ENCODE data around the gene FRA10AC1.

FRA10AC1 gene

DNA sequence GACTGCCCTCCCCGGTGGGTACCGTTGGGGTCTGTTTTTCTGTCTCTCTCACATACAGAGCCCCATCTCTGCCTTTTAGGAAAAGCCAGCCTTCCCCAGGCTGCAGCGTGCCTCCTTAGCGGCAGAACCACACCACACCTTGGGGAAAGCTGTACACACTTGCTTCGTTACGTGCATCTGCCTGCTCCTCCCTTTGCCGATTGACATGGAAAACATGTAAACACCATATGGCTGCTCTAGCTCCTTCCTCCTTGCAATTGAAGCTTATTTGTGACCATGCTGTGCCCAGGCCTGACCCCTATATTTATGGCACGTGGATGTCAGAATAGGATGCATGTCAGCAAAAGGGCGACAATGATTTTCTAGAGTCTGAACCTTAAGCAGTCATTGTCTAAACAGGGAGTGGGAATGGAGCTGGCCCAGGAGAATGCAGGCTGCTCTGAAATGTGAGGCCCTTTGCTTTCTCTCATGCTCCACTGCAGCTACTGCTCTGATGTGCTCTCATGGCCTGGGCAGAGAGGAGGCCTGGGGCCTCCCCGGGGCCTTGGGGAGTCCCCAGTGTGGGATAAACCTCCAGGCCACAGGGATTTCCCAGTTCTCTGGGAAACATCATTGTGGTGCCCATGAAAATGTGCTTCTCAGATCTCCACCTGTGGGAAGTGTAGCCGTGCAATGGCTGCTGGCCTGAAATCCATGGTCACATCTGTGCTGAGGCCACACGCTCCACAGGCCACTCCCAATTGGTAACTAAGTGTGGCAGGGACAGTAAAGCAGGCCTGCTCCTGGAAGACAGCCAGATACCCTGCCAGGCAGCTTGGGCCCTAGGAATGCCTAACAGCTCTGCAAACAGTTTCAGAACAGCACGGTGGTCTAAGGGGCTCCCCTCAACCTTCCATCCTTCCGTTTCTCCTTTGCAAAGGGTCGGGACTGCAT lies 71.5 kb downstream of the FRA10AC1 start:
- DNase-seq (ENCODE audit: low spot score) = no peak
- TF ChIP-seq CTCF (IDR thresholded peaks at IDR 0.05; ENCODE audit: extremely low read depth, missing control alignments) = no peak

DNA sequence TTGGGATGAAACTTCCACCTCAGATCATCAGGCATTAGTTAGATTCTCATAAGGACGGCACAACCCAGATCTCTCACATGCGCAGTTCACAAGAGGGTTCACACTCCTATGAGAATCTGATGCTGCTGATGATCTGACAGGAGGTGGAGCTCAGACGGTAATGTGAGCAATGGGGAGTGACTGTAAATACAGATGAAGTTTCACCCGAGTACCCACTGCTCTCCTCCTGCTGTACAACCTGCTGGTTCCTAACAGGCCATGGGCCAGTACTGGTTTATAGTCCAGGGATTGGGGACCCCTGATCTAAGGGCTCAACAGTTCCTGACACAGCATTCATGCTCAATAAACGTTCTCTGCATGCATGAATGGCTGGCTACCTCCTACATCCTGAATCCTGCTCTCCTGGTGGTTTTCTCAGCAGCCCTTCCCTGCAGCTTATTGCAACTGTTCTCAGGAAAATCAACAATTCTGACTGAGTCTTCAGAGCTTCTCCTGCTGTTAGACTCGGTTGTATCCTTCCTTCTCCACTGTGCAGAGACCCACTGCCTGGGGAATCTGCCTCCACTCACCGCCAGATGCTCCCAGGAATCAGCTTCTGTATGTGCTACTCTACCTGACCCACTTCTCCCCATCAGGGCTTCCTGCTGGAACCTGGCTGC lies 72.6 kb downstream of the FRA10AC1 start:
- no peak for DNase-seq (ENCODE audit: low spot score)
- no peak for TF ChIP-seq CTCF (IDR thresholded peaks at IDR 0.05; ENCODE audit: extremely low read depth, missing control alignments)

DNA sequence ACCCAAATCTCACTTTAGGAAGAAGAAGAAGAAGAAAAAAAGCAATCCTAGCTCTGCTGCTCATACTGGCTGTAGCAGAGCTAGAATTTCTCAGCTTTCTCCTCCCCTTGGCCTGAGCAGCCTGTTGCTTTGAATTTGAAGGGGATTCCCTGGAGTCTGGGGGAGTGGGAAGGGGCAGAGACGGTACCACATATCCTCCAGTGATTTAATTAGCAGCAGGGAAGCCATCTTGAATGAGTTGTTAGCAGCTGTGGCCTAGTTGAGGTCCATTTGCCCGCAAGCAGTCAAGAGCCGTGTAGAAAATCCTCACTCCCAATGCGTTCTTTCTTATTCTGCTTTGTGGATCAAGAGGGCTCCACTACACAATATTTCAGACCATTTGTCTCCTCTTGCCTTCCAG lies 73.5 kb downstream of the FRA10AC1 start:
- no peak for DNase-seq (ENCODE audit: low spot score)
- no peak for TF ChIP-seq CTCF (IDR thresholded peaks at IDR 0.05; ENCODE audit: extremely low read depth, missing control alignments)

DNA sequence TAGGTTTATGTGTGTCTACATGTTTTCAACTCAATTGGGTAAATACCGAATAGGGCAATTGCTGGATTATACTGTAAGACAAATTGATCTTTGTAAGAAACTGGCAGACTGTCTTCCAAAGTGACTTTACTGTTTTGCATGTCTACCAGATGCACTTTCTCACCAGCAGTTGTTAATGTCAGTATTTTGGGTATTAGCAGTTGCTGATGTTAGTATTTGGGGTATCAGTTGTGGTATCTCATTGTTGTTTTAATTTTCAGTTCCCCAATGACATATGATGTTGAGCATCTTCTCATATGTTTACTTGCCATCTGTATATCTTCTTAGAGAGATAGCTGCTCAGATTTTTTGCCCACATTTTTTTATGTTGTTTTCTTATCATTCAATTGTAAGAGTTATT lies 79.5 kb downstream of the FRA10AC1 start:
- TF ChIP-seq CTCF (IDR thresholded peaks at IDR 0.05; ENCODE audit: extremely low read depth, missing control alignments) = no peak
- DNase-seq (ENCODE audit: low spot score) = no peak

DNA sequence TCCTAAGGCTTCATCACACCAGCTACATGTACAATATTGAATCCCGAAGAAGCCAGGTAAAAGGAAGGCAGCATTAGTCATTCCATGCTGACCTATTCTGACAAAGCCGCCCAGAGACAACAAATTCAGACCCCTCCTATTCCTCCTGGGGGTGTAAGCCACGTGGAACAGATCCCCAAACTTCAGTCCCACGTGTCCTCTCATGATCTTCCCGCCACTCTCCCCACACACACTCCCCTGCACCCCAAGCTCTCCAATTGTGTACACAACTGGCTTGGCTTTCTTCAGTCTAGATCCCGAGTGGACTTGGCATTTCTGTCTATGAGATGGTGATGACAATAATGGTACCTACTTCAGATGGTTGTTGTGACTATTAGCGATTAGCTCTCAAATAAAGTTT lies 81.5 kb downstream of the FRA10AC1 start:
- no peak for TF ChIP-seq CTCF (IDR thresholded peaks at IDR 0.05; ENCODE audit: extremely low read depth, missing control alignments)
- no peak for DNase-seq (ENCODE audit: low spot score)
